ENCODE data around the gene CHRNA1.

GRCh38 chr2:174786066-174786725, 21.9 kb upstream of the CHRNA1 start:
- no peak for TF ChIP-seq GATA2 (IDR thresholded peaks at IDR 0.05; ENCODE audit: low read depth, low read length)
- TF ChIP-seq GATA3 (IDR thresholded peaks at IDR 0.05; ENCODE audit: low read depth, low read length), result no peak

All from SH-SY5Y (cell line).